WERI-Rb-1 (cell line): ENCODE results near the gene NDUFA6.
"Not testable (repeated sequence)": the region's sequence is repeated elsewhere in the genome, so short reads cannot be mapped to it uniquely, and the experiment has no call there.

ENCODE experiments used
- DNase-seq: peaks from one replicate; pipeline ENCODE4 v3.0.0-alpha.2; 2020
- H3K27ac ChIP-seq: fragments of 250-450 bp; sonication (Bioruptor Pico); 2 replicates; pipeline ENCODE4 v1.5.1; 2020; ENCODE audit warnings: mild to moderate bottlenecking, moderate library complexity
- H3K27me3 ChIP-seq: fragments of 250-450 bp; sonication (Bioruptor Pico); 2 replicates; pipeline ENCODE4 v1.5.1; 2021; ENCODE audit warnings: mild to moderate bottlenecking, low read depth, moderate library complexity; ENCODE audit not compliant: insufficient read depth, severe bottlenecking
- H3K36me3 ChIP-seq: fragments of 250-450 bp; sonication (Bioruptor Pico); 2 replicates; pipeline ENCODE4 v1.5.1; 2020; ENCODE audit warnings: mild to moderate bottlenecking, moderate library complexity
- H3K4me3 ChIP-seq: 2 replicates; pipeline ENCODE4 v1.5.1; 2011; ENCODE audit warnings: low read depth, mild to moderate bottlenecking, control low read depth, low read length
- H3K9me3 ChIP-seq: fragments of 250-450 bp; sonication (Bioruptor Pico); 2 replicates; pipeline ENCODE4 v1.5.1; 2021; ENCODE audit warnings: mild to moderate bottlenecking, moderate library complexity; ENCODE audit not compliant: severe bottlenecking
- TF ChIP-seq, protein P1 (sequence below): IDR thresholded peaks from 2 replicates; pipeline ENCODE4 v1.5.1; 2011; ENCODE audit warnings: low read depth, mild to moderate bottlenecking, control low read depth, inconsistent platforms, low read length

NDUFA6 gene

DNA sequence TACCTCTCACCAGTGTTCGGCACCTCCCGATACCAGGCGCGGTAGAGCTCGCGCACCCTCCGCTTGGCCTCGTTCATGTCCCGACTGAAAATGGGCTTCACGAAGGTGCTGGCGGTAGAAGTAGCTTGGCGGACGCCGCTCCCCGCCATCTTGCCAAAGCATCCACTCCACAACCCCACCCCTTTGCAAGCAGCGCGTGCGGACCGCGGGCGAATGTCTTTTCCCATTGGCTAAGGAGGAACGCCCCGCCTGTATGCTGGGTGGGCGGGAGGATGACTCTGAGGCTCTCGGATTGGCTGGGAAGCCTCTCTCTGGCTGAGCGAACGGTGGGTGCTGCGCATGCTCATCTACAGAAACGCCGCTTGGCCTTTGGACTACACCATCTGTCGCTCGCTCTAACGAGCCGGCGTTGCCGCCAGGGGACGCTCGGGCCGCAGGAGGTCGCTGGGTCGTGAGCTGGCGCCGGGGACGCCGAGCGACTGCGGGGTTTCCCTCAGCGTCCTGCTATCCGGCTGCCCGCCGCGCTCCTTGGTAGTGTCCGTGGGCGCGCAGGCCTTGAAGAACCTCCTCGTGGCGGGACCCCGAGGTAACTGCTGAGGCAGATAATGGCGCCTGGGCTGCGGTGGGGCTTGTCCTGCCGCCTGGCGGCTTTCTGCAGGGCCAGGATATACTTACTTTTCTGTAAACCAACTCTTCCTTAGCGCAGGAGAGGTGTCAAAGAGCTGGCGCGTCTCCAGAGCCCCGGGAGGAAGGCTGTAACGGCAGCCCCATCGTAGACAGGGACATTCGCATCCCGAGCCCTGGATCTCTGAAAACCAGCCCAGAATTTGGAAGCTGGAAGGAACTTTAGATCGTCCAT lies at the start of gene NDUFA6:
Gene NDUFA6 (minus strand): TSS at position 177 of the 859 bp plus-strand sequence. CDS start 28 bp downstream, at position 149.
- Histone ChIP-seq H3K27me3 (no peaks in the 10 kb centered on the region), H3K4me3 (peak within 1 kb of the TSS; percentile 87), H3K27ac (peak within 1 kb of the TSS; percentile 95), H3K9me3 (peaks cover 3% of the 10 kb centered on the region), H3K36me3 (peaks cover 31% of the 10 kb centered on the region)
- TF ChIP-seq, protein P1, sequence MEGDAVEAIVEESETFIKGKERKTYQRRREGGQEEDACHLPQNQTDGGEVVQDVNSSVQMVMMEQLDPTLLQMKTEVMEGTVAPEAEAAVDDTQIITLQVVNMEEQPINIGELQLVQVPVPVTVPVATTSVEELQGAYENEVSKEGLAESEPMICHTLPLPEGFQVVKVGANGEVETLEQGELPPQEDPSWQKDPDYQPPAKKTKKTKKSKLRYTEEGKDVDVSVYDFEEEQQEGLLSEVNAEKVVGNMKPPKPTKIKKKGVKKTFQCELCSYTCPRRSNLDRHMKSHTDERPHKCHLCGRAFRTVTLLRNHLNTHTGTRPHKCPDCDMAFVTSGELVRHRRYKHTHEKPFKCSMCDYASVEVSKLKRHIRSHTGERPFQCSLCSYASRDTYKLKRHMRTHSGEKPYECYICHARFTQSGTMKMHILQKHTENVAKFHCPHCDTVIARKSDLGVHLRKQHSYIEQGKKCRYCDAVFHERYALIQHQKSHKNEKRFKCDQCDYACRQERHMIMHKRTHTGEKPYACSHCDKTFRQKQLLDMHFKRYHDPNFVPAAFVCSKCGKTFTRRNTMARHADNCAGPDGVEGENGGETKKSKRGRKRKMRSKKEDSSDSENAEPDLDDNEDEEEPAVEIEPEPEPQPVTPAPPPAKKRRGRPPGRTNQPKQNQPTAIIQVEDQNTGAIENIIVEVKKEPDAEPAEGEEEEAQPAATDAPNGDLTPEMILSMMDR: peak; percentile 95
- peak; percentile 99 for DNase-seq

DNA sequence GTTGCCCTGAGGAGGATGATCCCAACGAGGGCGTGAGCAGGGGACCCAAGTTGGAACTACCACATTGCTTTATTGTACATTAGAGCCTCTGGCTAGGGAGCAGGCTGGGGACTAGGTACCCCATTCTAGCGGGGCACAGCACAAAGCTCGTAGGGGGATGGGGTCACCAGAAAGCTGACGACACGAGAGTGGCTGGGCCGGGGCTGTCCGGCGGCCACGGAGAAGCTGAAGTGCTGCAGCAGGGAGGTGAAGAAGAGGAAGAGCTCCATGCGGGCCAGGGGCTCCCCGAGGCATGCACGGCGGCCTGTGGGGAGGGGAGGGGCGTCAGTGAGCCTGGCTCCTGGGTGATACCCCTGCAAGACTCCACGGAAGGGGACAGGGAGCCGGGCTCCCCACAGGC lies 49.6 kb upstream of the NDUFA6 start:
- H3K9me3 ChIP-seq, DNase-seq, H3K27ac ChIP-seq, H3K36me3 ChIP-seq, H3K4me3 ChIP-seq, H3K27me3 ChIP-seq: not testable (repeated sequence)

DNA sequence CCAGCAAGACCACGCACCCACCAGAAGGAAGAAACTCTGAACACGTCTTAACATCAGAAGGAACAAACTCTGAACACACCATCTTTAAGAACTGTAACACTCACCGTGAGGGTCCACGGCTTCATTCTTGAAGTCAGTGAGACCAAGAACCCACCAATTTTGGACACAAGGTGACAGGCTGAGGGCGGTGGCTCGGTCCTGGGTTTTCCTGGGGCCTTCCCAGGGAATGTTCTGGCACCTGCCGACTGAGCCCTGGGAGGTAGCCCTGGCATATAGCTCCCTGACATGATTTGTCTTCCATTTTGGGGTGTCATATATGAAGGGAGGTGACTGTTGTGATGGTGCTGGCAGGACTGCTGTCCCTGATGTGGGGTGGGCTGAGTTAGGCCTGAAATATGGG lies 48.9 kb upstream of the NDUFA6 start:
- H3K36me3 ChIP-seq: not testable (repeated sequence)

DNA sequence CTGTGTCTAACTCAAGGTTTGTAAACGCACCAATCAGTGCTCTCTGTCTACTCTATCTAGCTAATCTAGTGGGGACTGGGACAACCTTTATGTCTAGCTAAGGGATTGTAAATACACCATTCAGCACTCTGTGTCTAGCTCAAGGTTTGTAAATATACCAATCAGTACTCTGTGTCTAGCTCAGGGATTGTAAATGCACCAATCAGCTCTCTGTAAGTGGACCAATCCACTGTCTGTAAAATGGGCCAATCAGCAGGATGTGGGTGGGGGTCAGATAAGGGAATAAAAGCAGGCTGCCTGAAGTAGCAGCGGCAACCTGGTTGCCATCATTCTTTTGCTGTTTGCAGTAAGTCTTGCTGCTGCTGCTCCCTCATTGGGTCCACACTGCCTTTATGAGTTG lies 48.4 kb upstream of the NDUFA6 start:
- Histone ChIP-seq H3K27me3 (no peaks in the 10 kb centered on the region), H3K27ac (no peak overlapping the region), H3K9me3 (no peaks in the 10 kb centered on the region), H3K36me3 (peaks cover 8% of the 10 kb centered on the region), H3K4me3 (no peak overlapping the region)
- no peak for DNase-seq
- TF ChIP-seq, protein P1: no peak

More for the DNA sequence above, 48.9 kb upstream of the NDUFA6 start:
- H3K4me3 ChIP-seq, H3K27ac ChIP-seq, H3K9me3 ChIP-seq, DNase-seq, H3K27me3 ChIP-seq: not testable (repeated sequence)

DNA sequence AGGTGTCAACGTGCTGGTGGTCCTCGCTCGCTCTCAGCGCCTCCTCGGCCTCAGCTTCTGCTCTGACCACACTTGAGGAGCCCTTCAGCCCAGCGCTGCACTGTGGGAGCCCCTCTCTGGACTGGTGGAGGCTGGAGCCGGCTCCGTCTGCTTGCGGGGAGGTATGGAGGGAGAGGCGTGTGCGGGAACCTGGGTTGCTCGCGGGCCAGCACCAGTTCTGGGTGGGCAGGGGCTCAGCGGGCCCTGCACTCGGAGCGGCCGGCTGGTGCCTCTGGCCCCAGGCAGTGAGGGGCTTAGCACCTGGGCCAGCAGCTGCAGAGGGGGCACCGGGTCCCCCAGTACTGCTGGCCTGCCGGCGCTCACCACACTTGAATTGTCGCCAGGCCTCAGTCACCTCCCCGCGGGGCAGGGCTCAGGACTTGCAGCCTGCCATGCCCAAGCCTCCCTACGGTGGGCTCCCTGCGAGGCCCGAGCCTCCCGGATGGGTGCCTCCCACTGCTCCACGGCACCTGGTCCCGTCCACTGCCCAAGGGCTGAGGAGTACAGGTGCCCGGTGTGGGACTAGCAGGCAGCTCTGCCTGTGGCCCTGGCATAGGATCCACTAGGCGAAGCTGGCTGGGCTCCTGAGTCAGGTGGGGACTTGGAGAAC lies 47.7 kb upstream of the NDUFA6 start:
- no peak overlapping the region for H3K4me3 ChIP-seq
- TF ChIP-seq, protein P1: no peak
- H3K27ac ChIP-seq: no peak overlapping the region

DNA sequence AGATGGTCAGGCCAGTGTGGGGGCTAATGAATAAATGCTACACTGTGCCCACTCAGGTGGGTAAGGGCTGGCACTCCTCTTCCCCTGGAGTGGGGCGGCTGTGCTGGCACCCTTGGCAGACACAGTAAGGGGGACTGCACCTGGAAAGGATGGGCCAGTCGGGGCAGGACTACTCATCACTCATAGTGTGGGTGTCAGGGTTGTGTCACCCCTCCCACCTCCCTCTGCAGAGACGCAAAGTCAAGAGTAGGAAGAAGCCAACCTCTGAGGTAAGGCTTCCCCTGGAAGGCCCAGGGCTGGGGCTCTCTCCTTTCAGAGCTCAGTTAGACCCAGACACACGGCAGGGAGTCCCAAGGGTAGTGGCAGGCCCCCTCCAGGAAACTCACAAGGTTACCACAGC lies 45.1 kb upstream of the NDUFA6 start:
- DNase-seq, H3K36me3 ChIP-seq, H3K4me3 ChIP-seq, H3K27ac ChIP-seq, H3K27me3 ChIP-seq, H3K9me3 ChIP-seq: not testable (repeated sequence)

More for the DNA sequence above, 47.7 kb upstream of the NDUFA6 start:
- no peak for DNase-seq
- peaks cover 8% of the 10 kb centered on the region for H3K36me3 ChIP-seq
- H3K27me3 ChIP-seq: no peaks in the 10 kb centered on the region
- H3K9me3 ChIP-seq: no peaks in the 10 kb centered on the region
